Measurements from ENCODE around the gene MAGOH. TPM values are rescaled to one million over a fixed set of nuclear protein-coding genes. Genes with fewer than 3 reads are reported as not detected.
A peak's percentile ranks its signal among the peaks of the same experiment; 100 is the strongest.
"Not testable (repeated sequence)": the region's sequence is repeated elsewhere in the genome, so short reads cannot be mapped to it uniquely, and the experiment has no call there.

The MAGOH gene
- 41.6 TPM for polyA plus RNA-seq (ENCODE audit: insufficient read length)

GRCh38 chr1:53238197-53239155 lies at the start of gene MAGOH:
MAGOH (minus strand) TSS chr1:53238518; CDS start chr1:53238448, 70 bp downstream.
- DNase-seq (ENCODE audit: low read depth): peak; percentile 87

DNA sequence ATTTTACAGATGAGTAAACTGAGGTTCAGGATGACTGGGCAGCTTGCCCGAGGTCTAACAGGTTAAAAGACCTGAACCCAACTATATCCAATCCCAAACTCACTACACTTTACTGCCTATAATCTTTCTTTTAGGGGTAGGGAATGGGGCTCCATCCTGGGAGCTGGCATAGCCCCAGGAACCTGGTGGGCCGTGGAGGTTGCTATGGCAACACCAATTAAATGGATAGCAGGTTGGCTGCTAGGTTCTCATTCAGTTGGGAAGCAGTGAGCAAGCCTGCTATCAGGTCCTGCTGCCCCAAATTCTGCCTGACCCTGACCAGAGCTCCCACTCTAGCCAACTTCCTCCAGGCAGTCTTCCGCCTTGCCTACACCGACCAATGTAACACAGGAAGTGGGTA lies 48.6 kb upstream of the MAGOH start:
- no peak for DNase-seq (ENCODE audit: low read depth)

DNA sequence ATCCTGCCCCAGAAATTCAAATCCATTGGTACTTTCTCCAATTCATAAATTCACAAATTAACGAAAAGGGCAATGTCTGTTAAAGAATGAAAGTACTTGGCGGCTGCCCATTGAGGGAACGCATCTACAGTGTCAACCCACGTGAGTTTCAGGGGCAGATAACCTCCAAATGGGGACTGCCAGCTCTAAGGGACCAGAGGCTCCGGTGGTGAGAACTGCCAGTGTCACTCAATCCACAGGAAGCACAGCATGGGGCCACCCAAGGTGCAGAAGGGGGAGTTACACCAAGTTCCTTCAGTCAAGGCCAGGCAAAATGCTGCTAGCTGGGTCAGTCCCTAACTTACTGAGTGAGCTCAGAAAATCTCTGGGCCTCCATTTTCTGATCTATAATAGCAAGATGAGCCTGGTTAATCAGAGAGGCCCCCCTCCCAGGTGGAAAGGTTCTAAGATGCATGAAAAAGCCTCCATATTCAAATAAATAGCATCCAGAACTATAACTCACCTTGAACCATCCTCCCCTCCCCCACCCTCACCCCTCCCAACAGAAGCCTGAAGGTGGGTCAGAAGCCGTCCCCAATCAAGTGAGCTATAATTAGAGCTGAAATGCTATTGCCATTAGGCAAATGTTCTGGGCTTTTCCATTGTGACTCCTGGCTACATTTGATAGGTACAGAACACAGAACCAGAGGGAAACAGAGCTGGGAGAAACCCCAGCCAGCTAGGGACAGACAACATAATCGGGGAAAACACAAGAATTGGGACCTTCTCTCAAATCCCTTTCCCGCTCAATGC lies 47.8 kb upstream of the MAGOH start:
- no peak for DNase-seq (ENCODE audit: low read depth)

GRCh38 chr1:53285546-53285945 lies 47.2 kb upstream of the MAGOH start:
- DNase-seq (ENCODE audit: low read depth): no peak

DNA sequence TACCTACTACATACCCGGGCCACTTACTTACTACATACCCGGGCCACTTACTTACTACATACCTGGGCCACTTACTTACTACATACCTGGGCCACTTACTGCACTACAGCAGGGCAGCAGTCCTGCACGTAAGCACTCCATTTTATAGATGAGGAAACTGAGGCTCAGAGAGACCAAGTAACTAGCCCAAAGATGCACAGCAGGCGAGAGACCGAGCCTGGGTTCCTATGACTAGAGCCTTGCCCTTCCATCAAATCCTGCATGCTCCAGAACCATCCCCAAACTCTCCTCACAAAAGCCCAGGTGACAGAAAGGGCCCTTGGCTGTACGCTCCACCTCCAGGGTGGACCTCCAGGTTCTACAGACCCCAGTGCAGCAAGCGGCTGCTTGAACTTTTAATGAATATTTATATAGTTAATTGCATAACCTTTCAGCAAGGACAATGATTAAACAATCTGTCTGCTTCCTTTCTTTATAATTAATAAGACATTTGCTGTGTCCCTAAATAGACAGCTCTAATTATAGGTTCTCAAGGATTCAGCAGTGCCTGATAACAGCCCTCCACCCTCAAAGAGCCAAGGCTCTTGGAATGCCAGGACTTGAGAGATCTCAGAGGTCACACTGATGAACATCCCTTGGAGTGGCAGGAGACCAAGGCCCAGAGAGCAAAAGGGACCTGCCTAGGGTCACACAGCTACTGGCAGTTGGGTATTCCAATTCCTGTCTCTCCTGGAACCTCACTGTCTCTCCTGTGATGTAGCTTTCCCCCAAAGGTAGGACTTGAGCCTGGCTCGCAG lies 46.1 kb upstream of the MAGOH start:
- DNase-seq (ENCODE audit: low read depth): no peak

DNA sequence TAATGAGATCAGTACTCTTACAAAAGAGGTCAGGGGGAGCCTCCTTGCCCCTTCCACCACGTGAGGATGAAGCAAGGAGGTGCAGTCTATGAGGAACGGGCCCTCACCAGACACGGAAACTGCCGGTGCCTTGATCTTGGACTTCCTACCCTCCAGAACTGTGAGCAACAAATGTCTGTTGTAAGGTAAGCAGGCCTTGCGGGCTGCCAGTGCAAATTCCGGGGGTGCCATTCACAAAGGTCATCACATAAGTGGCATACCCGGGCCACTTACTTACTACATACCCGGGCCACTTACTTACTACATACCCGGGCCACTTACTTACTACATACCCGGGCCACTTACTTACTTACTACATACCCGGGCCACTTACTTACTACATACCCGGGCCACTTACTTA lies 44.8 kb upstream of the MAGOH start:
- not testable (repeated sequence) for DNase-seq (ENCODE audit: low read depth)

- DNase-seq (ENCODE audit: low read depth): no peak
Measured at GRCh38 chr1:53281133-53281532, 42.8 kb upstream of the MAGOH start.

- DNase-seq (ENCODE audit: low read depth): no peak
Measured at GRCh38 chr1:53280496-53280895, 42.2 kb upstream of the MAGOH start.

DNA sequence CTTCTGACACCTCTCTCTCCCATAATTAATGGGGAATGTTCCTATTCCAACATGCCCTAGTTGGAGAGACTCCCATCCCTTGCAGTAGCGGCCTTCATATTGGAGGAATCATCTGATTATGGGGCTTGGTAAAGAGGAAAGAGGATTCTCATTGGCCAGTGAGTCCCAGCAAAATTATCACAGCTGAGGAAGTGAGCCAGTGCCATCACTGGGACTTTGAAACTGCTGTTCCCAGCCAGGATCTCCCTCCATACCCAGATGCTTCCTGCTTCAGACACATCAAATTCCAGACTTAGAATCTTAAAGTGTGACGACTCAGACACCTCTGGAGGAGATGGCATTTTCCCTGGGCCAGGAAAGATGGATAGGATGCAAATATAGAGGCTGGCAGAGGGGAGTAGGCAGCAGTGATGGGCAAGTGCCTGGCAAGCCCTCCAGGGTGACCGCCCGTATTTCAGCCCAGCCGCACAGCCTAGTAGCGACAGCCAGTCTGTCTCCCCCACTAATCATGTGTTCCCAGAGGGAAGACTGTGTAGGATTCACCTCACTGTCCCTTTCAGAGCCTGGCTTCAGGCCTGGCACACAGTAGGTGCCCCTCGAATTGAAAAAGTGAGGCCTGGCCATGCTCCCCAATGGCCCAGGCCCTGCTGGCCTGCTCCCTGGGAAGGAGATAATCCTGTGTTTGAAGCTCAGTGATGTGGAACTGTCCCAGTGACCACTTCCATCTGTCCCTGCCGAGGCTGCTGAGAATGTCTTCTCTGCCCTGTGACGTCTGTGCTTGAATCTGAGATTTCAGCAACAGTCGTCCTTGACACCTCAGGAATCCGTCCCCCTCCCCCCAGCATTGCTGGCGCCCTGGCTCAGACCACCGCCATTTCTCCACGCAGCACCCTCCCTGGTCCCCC lies 41.2 kb upstream of the MAGOH start:
- no peak for DNase-seq (ENCODE audit: low read depth)

- DNase-seq (ENCODE audit: low read depth): no peak
Measured at GRCh38 chr1:53278298-53278725, 40.0 kb upstream of the MAGOH start.

GRCh38 chr1:53277326-53277725 lies 39.0 kb upstream of the MAGOH start:
- DNase-seq (ENCODE audit: low read depth): no peak

DNA sequence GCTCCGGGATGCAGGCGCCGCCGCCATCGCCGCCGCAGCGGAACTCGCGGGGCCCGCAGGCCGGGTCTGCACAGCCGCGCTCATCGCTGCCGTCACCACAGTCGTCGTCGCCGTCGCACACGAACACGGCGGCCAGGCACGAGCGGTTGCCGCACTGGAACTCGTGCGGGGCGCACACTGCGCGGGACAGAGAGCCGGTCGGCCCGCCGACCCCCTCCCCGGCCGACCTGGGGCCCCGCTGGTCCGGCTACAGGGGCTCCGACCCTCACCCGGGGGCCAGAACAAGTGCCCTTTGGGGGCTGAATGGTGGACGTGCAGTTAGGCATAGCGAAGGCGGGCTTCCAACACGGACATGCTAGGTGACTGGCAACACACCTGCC lies 38.6 kb upstream of the MAGOH start:
- DNase-seq (ENCODE audit: low read depth): no peak

GRCh38 chr1:53276153-53276901 lies 38.0 kb upstream of the MAGOH start:
- DNase-seq (ENCODE audit: low read depth): no peak

DNA sequence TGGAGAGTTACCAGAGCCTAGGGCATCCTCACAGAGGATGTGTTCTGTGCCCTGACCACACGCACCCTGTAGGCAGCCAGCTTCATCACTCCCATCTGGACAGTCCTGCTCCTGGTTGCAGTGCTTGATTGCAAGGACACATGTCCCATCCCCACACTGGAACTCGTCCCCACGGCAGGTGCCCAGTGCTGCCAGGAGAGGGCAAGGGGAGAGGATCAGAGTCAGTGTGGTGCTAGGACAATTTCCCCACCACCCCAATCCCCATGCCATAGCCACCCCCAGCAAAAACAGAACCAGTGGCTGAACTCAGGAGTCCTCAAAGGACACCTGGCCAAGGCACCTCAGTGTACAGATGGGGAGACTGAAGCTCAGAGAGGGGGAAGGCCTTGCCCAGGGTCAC lies 37.2 kb upstream of the MAGOH start:
- DNase-seq (ENCODE audit: low read depth): no peak

DNA sequence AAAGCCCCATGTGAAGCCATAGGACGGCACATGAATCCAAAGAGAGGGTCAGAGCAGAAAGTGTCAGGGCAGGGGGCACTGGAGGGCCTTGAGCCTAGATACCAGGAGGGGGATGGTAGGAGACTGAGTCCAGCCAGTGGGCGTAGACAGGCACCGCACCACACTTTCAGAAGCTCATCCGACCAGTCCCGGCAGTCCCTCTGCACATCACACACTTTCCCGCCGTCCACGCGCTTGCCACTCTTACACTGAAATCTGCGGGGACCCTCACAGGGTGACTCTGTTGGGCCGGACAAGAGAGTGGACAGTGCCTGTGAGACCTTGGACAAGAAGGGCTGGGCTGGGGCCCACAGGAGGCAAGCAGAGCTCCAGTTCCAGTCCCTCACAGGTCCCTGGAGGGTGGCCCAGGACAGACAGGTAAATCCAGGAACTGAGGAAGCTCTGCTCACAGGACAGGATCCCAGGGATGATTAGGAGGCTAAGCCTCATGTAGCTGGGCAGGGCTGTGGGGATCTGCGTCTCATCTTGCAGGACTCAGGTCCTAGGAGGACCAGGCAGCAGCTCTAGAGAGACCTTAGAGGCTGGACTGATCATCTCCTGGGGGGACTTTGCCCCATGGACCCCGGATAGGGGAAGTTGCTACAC lies 36.3 kb upstream of the MAGOH start:
- no peak for DNase-seq (ENCODE audit: low read depth)

GRCh38 chr1:53274026-53274425 lies 35.7 kb upstream of the MAGOH start:
- no peak for DNase-seq (ENCODE audit: low read depth)

DNA sequence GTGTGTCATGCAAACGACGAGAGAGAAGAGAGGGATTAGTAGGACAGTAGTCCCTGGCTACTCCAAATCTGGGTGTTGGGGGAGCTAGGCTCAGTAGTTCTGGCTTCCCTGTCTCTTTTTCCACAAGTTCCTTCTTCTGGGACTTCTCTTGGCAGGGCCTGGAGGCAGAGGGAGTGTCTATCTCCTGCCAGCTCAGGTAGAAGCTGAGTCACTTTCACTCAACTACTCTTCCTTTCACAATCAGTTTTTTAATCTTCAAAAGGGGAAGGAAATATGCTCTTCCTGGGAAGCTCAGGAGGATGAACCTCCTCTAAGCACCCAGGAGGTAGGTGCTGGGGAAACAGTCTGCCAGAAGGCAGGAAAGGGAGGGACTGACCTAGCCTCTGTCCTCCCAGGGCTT lies 35.2 kb upstream of the MAGOH start:
- DNase-seq (ENCODE audit: low read depth): no peak

DNA sequence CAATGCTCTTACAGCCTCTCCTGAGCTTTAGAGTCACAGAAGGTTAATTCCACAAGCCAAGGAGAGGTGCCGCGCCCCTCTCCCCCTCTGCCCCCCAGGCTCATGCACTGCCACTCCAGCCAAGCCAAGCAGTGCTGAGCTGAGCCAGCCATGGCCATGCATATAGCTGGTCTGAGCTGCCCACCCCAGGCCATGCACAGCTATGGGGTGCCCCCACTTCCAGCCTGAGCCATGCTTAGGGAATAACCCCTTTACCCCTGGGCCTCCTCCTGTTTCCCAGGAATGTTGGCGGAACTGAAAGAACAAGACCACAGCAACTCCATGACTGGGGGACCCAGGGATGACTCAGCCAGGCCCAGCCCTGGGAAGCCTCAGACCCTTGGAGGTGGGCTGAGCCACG lies 34.0 kb upstream of the MAGOH start:
- no peak for DNase-seq (ENCODE audit: low read depth)

GRCh38 chr1:53271446-53272090 lies 33.2 kb upstream of the MAGOH start:
- no peak for DNase-seq (ENCODE audit: low read depth)
